Activated CD4-positive, alpha-beta T cell treated with anti-CD3 and anti-CD28 coated beads, Interleukin-2, amount 10 ng/mL, durations not matched to agents 7 days and 5 days (primary cell): Measurements from ENCODE around the gene MICAL2. TPM values are rescaled to one million over a fixed set of nuclear protein-coding genes. Genes with fewer than 3 reads are reported as not detected.

Experiments
- CTCF ChIA-PET: fragments of 350-600 bp; sonication (Branson Sonifier 250); formaldehyde crosslinking; loops from one replicate; lab custom pipeline; 2021; ENCODE audit warnings: antibody characterized with exemption; lab: Charles Lee
- POLR2A ChIA-PET: fragments of 350-600 bp; sonication (Branson Sonifier 250); formaldehyde crosslinking; loops from one replicate; lab custom pipeline; 2021; ENCODE audit warnings: antibody characterized with exemption; lab: Charles Lee
- DNase-seq: peaks from one replicate; pipeline ENCODE4 v3.0.0-alpha.2; 2020
- H3K27ac Mint-ChIP-seq: one replicate; pipeline ENCODE4 v1.8.0; 2021; ENCODE audit warnings: mild to moderate bottlenecking, moderate library complexity, mixed read lengths
- H3K27me3 Mint-ChIP-seq: one replicate; pipeline ENCODE4 v1.8.0; 2021; ENCODE audit warnings: mixed read lengths
- H3K36me3 Mint-ChIP-seq: one replicate; pipeline ENCODE4 v1.8.0; 2021; ENCODE audit warnings: low read depth, mixed read lengths
- H3K4me1 Mint-ChIP-seq: one replicate; pipeline ENCODE4 v1.8.0; 2021; ENCODE audit warnings: mixed read lengths
- H3K4me3 Mint-ChIP-seq: one replicate; pipeline ENCODE4 v1.8.0; 2021; ENCODE audit warnings: mild to moderate bottlenecking, moderate library complexity, mixed read lengths
- H3K9me3 Mint-ChIP-seq: one replicate; pipeline ENCODE4 v1.8.0; 2021; ENCODE audit warnings: mixed read lengths
- total RNA-seq, 2 experiments: library from RNA; stranded (reverse); gene quantifications; one replicate each; pipeline ENCODE4 v1.2.3, GENCODE V29; 2021

MICAL2 gene
- 10 to 100 TPM; 45.5 to 47.3 TPM for total RNA-seq

GRCh38 chr11:12110201-12110713 is at the start of gene MICAL2:
Gene MICAL2 (plus strand): TSS chr11:12110590. CDS start chr11:12162156, 51,566 bp downstream.
- Mint-ChIP-seq H3K36me3 (peaks cover 8% of the 10 kb centered on the region), H3K27ac (peak within 1 kb of the TSS; percentile 87), H3K27me3 (no peaks in the 10 kb centered on the region), H3K9me3 (no peaks in the 10 kb centered on the region), H3K4me3 (peak within 1 kb of the TSS; percentile 75), H3K4me1 (peaks cover 48% of the 10 kb centered on the region)
- peak; percentile 85 for DNase-seq
- POLR2A ChIA-PET = interaction anchor here (0.6 to 1.0 kb wide), 2 partner anchors 24 to 69 kb away, joined by 3 read pairs; no protein-coding TSS in a partner anchor
- CTCF ChIA-PET = interaction anchor here (0.5 to 2.5 kb wide), 11 partner anchors 8 to 138 kb away, joined by 3 to 12 read pairs (median 4); no protein-coding TSS in a partner anchor

GRCh38 chr11:12061851-12062560 is 48.4 kb upstream of the MICAL2 start:
- peaks cover 6% of the 10 kb centered on the region for H3K4me1 Mint-ChIP-seq
- H3K9me3 Mint-ChIP-seq = peaks cover 19% of the 10 kb centered on the region
- ChIA-PET POLR2A (no interaction called here), CTCF (interaction anchor here (0.6 to 2.7 kb wide), 11 partner anchors 9 to 515 kb away, joined by 3 to 9 read pairs (median 3); partner anchors contain the start of gene MICAL2)
- H3K27me3 Mint-ChIP-seq = no peaks in the 10 kb centered on the region
- H3K4me3 Mint-ChIP-seq = no peak overlapping the region
- no peak overlapping the region for H3K27ac Mint-ChIP-seq
- DNase-seq = no peak
- peaks cover 4% of the 10 kb centered on the region for H3K36me3 Mint-ChIP-seq

- ChIA-PET CTCF (interaction anchor here (0.7 to 2.7 kb wide), 8 partner anchors 8 to 594 kb away, joined by 3 to 9 read pairs (median 3); no protein-coding TSS in a partner anchor), POLR2A (no interaction called here)
- Mint-ChIP-seq H3K9me3 (peaks cover 10% of the 10 kb centered on the region), H3K27ac (no peak overlapping the region), H3K36me3 (no peaks in the 10 kb centered on the region), H3K4me3 (no peak overlapping the region), H3K4me1 (peaks cover 6% of the 10 kb centered on the region), H3K27me3 (no peaks in the 10 kb centered on the region)
- no peak for DNase-seq
These were observed 47.1 kb upstream of the MICAL2 start for GRCh38 chr11:12063251-12063650.

- no peak overlapping the region for H3K4me3 Mint-ChIP-seq
- peaks cover 6% of the 10 kb centered on the region for H3K4me1 Mint-ChIP-seq
- POLR2A ChIA-PET = no interaction called here
- CTCF ChIA-PET = interaction anchor here (1.0 to 2.7 kb wide), 2 partner anchors 10 to 217 kb away, joined by 3 to 7 read pairs; no protein-coding TSS in a partner anchor
- no peaks in the 10 kb centered on the region for H3K27me3 Mint-ChIP-seq
- H3K9me3 Mint-ChIP-seq = peaks cover 8% of the 10 kb centered on the region
- no peaks in the 10 kb centered on the region for H3K36me3 Mint-ChIP-seq
- no peak for DNase-seq
- H3K27ac Mint-ChIP-seq = no peak overlapping the region
These were observed 46.0 kb upstream of the MICAL2 start for GRCh38 chr11:12064136-12064953.

GRCh38 chr11:12064954-12065280 is 45.5 kb upstream of the MICAL2 start:
- H3K9me3 Mint-ChIP-seq = peaks cover 8% of the 10 kb centered on the region
- H3K4me1 Mint-ChIP-seq = peaks cover 6% of the 10 kb centered on the region
- no peak for DNase-seq
- no peak overlapping the region for H3K4me3 Mint-ChIP-seq
- H3K27ac Mint-ChIP-seq = no peak overlapping the region
- CTCF ChIA-PET = no interaction called here
- H3K36me3 Mint-ChIP-seq = no peaks in the 10 kb centered on the region
- no peaks in the 10 kb centered on the region for H3K27me3 Mint-ChIP-seq
- POLR2A ChIA-PET = no interaction called here

- Mint-ChIP-seq H3K4me3 (no peak overlapping the region), H3K36me3 (no peaks in the 10 kb centered on the region), H3K4me1 (peaks cover 7% of the 10 kb centered on the region), H3K9me3 (peaks cover 8% of the 10 kb centered on the region), H3K27me3 (no peaks in the 10 kb centered on the region), H3K27ac (no peak overlapping the region)
- no peak for DNase-seq
- CTCF ChIA-PET = interaction anchor here (0.5 to 1.5 kb wide), 4 partner anchors 102 to 215 kb away, joined by 3 to 4 read pairs (median 4); no protein-coding TSS in a partner anchor
- POLR2A ChIA-PET = no interaction called here
These were observed 44.2 kb upstream of the MICAL2 start for GRCh38 chr11:12066056-12066798.

- CTCF ChIA-PET = interaction anchor here (0.9 to 1.6 kb wide), 4 partner anchors 14 to 215 kb away, joined by 3 to 4 read pairs (median 4); no protein-coding TSS in a partner anchor
- H3K36me3 Mint-ChIP-seq = no peaks in the 10 kb centered on the region
These were observed 43.4 kb upstream of the MICAL2 start for GRCh38 chr11:12066799-12067508.

GRCh38 chr11:12067796-12068357 is 42.5 kb upstream of the MICAL2 start:
- DNase-seq = no peak
- H3K4me1 Mint-ChIP-seq = peaks cover 5% of the 10 kb centered on the region
- POLR2A ChIA-PET = no interaction called here
- H3K36me3 Mint-ChIP-seq = no peaks in the 10 kb centered on the region
- peaks cover 8% of the 10 kb centered on the region for H3K9me3 Mint-ChIP-seq
- CTCF ChIA-PET = interaction anchor here (0.8 to 1.6 kb wide), 3 partner anchors 15 to 221 kb away, joined by 3 read pairs; no protein-coding TSS in a partner anchor
- no peak overlapping the region for H3K27ac Mint-ChIP-seq
- no peaks in the 10 kb centered on the region for H3K27me3 Mint-ChIP-seq
- H3K4me3 Mint-ChIP-seq = no peak overlapping the region

More at GRCh38 chr11:12066799-12067508, 43.4 kb upstream of the MICAL2 start:
- POLR2A ChIA-PET = no interaction called here
- no peak overlapping the region for H3K4me3 Mint-ChIP-seq
- DNase-seq = no peak
- peaks cover 8% of the 10 kb centered on the region for H3K9me3 Mint-ChIP-seq
- H3K4me1 Mint-ChIP-seq = peaks cover 8% of the 10 kb centered on the region
- H3K27me3 Mint-ChIP-seq = no peaks in the 10 kb centered on the region
- H3K27ac Mint-ChIP-seq = no peak overlapping the region

- POLR2A ChIA-PET = no interaction called here
- DNase-seq = no peak
- Mint-ChIP-seq H3K4me1 (peaks cover 5% of the 10 kb centered on the region), H3K36me3 (no peaks in the 10 kb centered on the region), H3K4me3 (no peak overlapping the region), H3K9me3 (peaks cover 5% of the 10 kb centered on the region), H3K27me3 (no peaks in the 10 kb centered on the region), H3K27ac (peak overlapping the region; percentile 26)
- CTCF ChIA-PET = no interaction called here
These were observed 41.2 kb upstream of the MICAL2 start for GRCh38 chr11:12069066-12069676.

- no peak overlapping the region for H3K27ac Mint-ChIP-seq
- no peaks in the 10 kb centered on the region for H3K9me3 Mint-ChIP-seq
- peaks cover 5% of the 10 kb centered on the region for H3K4me1 Mint-ChIP-seq
- H3K4me3 Mint-ChIP-seq = no peak overlapping the region
- DNase-seq = no peak
- H3K27me3 Mint-ChIP-seq = no peaks in the 10 kb centered on the region
- CTCF ChIA-PET = interaction anchor here (0.8 to 2.3 kb wide), 6 partner anchors 8 to 211 kb away, joined by 3 to 11 read pairs (median 4); no protein-coding TSS in a partner anchor
- POLR2A ChIA-PET = interaction anchor here (0.5 kb wide), 1 partner anchor 173 kb away, joined by 3 read pairs; no protein-coding TSS in a partner anchor
- H3K36me3 Mint-ChIP-seq = no peaks in the 10 kb centered on the region
These were observed 39.7 kb upstream of the MICAL2 start for GRCh38 chr11:12070446-12071267.
